Neuron (in vitro differentiated cells): ENCODE results near the gene DOCK11.
"Not testable (repeated sequence)": the region's sequence is repeated elsewhere in the genome, so short reads cannot be mapped to it uniquely, and the experiment has no call there.

Source experiments
- H2AFZ ChIP-seq: one replicate; pipeline ENCODE4 v1.6.1; 2013; ENCODE audit warnings: low read depth, mild to moderate bottlenecking, inconsistent platforms, low read length, moderate library complexity
- H3K27me3 ChIP-seq: one replicate; pipeline ENCODE4 v1.6.1; 2013; ENCODE audit warnings: low read length; ENCODE audit not compliant: insufficient read depth
- H3K36me3 ChIP-seq: one replicate; pipeline ENCODE4 v1.6.1; 2013; ENCODE audit warnings: low read length; ENCODE audit not compliant: insufficient read depth
- H3K4me1 ChIP-seq: one replicate; pipeline ENCODE4 v1.6.1; 2013; ENCODE audit warnings: low read length; ENCODE audit not compliant: insufficient read depth
- H3K4me3 ChIP-seq: 2 replicates; pipeline ENCODE4 v1.5.1; 2013; ENCODE audit warnings: mild to moderate bottlenecking, low read length, moderate library complexity
- H3K9me3 ChIP-seq: one replicate; pipeline ENCODE4 v1.6.1; 2013; ENCODE audit warnings: low read length

Gene DOCK11

GRCh38 chrX:118577041-118577440, 81.4 kb downstream of the DOCK11 start:
- H3K27me3 ChIP-seq, result no peaks in the 10 kb centered on the region
- no peaks in the 10 kb centered on the region for H3K9me3 ChIP-seq
- H3K4me1 ChIP-seq, result peaks cover 8% of the 10 kb centered on the region
- H3K4me3 ChIP-seq, result no peak overlapping the region
- peaks cover 2% of the 10 kb centered on the region for H3K36me3 ChIP-seq
- H2AFZ ChIP-seq, result no peak overlapping the region

- peaks cover 7% of the 10 kb centered on the region for H3K4me1 ChIP-seq
- no peak overlapping the region for H3K4me3 ChIP-seq
- no peak overlapping the region for H2AFZ ChIP-seq
- no peaks in the 10 kb centered on the region for H3K9me3 ChIP-seq
- H3K27me3 ChIP-seq, result no peaks in the 10 kb centered on the region
- no peaks in the 10 kb centered on the region for H3K36me3 ChIP-seq
These were observed 83.8 kb downstream of the DOCK11 start for GRCh38 chrX:118579417-118579816.

- H3K36me3 ChIP-seq, H2AFZ ChIP-seq, H3K4me1 ChIP-seq, H3K27me3 ChIP-seq, H3K4me3 ChIP-seq, H3K9me3 ChIP-seq: not testable (repeated sequence)
These were observed 87.3 kb downstream of the DOCK11 start for GRCh38 chrX:118582926-118583325.

DNA sequence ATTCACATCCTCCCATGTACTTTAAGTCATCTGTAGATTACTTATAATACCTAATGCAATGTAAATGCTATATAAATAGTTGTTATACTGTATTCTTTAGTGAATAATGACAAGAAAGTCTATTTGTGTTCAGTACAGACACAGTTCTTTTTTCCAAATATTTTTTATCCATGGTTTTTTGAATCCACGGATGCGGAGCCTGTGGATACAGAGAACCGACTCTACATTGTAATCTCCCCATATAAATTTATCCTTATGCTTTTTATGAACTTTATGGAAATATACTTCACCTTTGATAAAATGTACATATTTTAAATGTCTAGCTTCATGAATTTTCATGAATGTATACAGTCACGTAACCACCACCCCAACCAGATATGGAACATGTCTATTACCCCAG, 88.2 kb downstream of the DOCK11 start:
- Histone ChIP-seq H3K36me3 (no peaks in the 10 kb centered on the region), H3K9me3 (no peaks in the 10 kb centered on the region), H3K4me1 (no peaks in the 10 kb centered on the region), H3K27me3 (no peaks in the 10 kb centered on the region), H3K4me3 (no peak overlapping the region), H2AFZ (no peak overlapping the region)

- H3K36me3 ChIP-seq, result no peaks in the 10 kb centered on the region
- H3K9me3 ChIP-seq, result no peaks in the 10 kb centered on the region
- H3K4me3 ChIP-seq, result no peak overlapping the region
- no peaks in the 10 kb centered on the region for H3K4me1 ChIP-seq
- H2AFZ ChIP-seq, result no peak overlapping the region
- no peaks in the 10 kb centered on the region for H3K27me3 ChIP-seq
These were observed 89.7 kb downstream of the DOCK11 start for GRCh38 chrX:118585296-118585695.

DNA sequence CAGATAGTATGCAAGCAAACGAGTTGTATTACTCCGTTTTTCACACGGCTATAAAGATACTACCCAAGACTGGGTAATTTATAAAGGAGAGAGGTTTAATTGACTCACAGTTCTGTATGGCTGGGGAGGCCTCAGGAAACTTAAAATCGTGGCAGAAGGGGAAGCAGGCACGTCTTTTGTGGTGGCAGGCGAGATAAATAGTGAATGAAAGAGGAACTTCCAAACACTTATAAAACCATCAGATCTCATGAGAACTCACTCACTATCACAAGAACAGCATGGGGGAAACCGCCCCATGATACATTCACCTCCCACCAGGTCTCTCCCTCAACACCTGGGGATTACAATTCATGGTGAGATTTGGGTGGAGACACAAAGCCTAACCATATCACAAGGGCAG, 90.6 kb downstream of the DOCK11 start:
- H3K4me1 ChIP-seq, H3K36me3 ChIP-seq, H3K4me3 ChIP-seq, H2AFZ ChIP-seq, H3K27me3 ChIP-seq, H3K9me3 ChIP-seq: not testable (repeated sequence)

DNA sequence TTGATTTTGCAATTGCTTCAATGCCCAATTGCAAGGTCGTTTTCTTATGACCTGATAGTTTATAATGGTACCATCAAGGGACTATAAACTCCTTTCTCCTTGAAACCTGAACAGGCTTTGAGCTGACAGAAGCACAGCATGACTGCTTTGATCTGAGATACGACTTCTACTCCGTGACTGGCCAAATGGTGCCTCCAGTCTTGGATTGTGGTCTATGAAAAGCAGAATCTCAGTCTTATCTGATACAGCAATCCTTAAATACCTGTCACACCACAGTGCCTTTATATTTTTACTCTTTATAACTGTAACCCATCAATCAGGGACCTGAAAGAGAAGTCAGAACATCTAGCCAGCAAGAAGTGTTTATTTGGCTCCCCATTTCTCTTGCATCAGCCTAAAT, 93.1 kb downstream of the DOCK11 start:
- no peaks in the 10 kb centered on the region for H3K4me1 ChIP-seq
- no peak overlapping the region for H3K4me3 ChIP-seq
- H2AFZ ChIP-seq, result no peak overlapping the region
- no peaks in the 10 kb centered on the region for H3K9me3 ChIP-seq
- no peaks in the 10 kb centered on the region for H3K27me3 ChIP-seq
- H3K36me3 ChIP-seq, result no peaks in the 10 kb centered on the region

DNA sequence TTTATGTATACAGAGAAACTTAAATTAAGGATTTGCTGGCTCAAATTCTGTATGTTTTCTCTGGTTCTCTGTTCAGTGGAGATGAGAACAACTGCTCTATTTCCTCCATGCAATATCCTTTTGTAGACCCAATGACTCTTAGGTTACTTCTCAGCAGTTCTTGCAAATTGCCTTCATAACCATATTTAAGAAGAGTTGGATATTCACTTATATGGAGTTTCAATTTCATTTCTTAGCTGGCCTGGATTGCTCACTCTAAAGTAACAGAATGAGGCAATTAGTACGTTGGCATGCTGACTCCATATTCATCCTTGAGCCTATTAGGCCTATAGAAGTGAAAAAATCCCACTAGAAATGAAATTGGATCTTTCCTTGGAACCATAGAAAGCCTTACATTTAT, 93.6 kb downstream of the DOCK11 start:
- Histone ChIP-seq H3K4me3 (no peak overlapping the region), H3K9me3 (no peaks in the 10 kb centered on the region), H3K27me3 (no peaks in the 10 kb centered on the region), H3K4me1 (no peaks in the 10 kb centered on the region), H2AFZ (no peak overlapping the region), H3K36me3 (no peaks in the 10 kb centered on the region)

DNA sequence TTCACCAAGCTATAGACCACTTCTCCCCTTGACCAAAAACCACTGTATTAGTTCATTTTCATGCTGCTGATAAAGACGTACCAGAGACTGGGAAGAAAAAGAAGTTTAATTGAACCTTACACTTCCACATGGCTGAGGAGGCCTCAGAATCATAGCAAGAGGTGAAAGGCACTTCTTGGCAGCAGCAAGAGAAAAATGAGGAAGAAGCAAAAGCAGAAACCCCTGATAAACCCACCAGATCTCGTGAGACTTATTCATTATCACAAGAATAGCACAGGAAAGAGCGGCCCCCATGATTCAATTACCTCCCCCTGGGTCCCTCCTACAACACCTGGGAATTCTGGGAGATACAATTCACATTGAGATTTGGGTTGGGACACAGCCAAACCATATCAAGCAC, 97.8 kb downstream of the DOCK11 start:
- Histone ChIP-seq H3K4me3 (no peak overlapping the region), H3K27me3 (no peaks in the 10 kb centered on the region), H3K4me1 (no peaks in the 10 kb centered on the region), H3K9me3 (no peaks in the 10 kb centered on the region), H2AFZ (no peak overlapping the region), H3K36me3 (no peaks in the 10 kb centered on the region)

- H3K27me3 ChIP-seq, result no peaks in the 10 kb centered on the region
- H3K9me3 ChIP-seq, result no peaks in the 10 kb centered on the region
- no peak overlapping the region for H3K4me3 ChIP-seq
- H3K36me3 ChIP-seq, result no peaks in the 10 kb centered on the region
- H3K4me1 ChIP-seq, result no peaks in the 10 kb centered on the region
- no peak overlapping the region for H2AFZ ChIP-seq
These were observed 99.2 kb downstream of the DOCK11 start for GRCh38 chrX:118594697-118595420.

GRCh38 chrX:118595501-118596042, 100.0 kb downstream of the DOCK11 start:
- Histone ChIP-seq H3K9me3 (no peaks in the 10 kb centered on the region), H3K4me3 (no peak overlapping the region), H3K4me1 (no peaks in the 10 kb centered on the region), H2AFZ (no peak overlapping the region), H3K36me3 (no peaks in the 10 kb centered on the region), H3K27me3 (no peaks in the 10 kb centered on the region)

DNA sequence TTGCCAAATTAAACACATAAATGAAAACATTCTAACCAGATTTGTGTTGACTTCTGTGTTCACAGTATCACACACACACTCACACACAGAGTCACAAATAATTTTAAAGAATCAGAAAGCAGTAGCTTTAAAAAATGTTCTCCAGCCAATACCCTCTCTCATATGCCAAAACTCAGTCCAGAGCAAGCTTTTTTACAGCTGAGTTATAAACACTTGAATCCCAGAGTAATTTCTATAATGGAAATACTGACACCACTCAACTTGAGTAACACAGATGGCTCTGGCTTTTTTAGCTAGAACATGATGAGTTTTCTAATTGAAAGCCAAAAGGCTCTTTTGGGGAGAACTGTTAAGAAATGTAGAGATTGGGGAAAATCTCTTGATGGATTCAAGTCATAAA, 100.8 kb downstream of the DOCK11 start:
- no peaks in the 10 kb centered on the region for H3K27me3 ChIP-seq
- H3K4me1 ChIP-seq, result no peaks in the 10 kb centered on the region
- H3K4me3 ChIP-seq, result no peak overlapping the region
- no peaks in the 10 kb centered on the region for H3K9me3 ChIP-seq
- no peaks in the 10 kb centered on the region for H3K36me3 ChIP-seq
- no peak overlapping the region for H2AFZ ChIP-seq

GRCh38 chrX:118603981-118604380, 108.4 kb downstream of the DOCK11 start:
- peak overlapping the region; percentile 6 for H2AFZ ChIP-seq

DNA sequence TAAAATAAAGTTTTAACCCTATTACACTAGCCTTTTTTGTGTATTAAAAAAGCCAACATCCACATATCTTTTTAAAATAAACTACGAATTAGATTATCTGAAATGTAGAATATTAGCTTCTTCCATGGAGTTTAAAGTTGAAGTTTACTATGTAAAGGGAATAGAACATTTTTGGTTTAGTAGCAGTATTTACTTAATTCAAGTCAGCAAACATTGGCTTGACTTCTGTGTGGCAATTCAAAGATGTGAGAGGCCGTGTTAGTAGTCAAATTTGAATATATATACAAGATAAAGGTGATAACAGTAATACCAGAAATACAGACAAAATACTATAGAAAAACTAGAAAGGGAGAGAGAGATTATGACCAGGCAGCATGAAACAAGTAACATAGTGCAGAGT, 116.7 kb downstream of the DOCK11 start:
- H3K9me3 ChIP-seq, result no peaks in the 10 kb centered on the region
- no peaks in the 10 kb centered on the region for H3K36me3 ChIP-seq
- no peaks in the 10 kb centered on the region for H3K27me3 ChIP-seq
- H3K4me1 ChIP-seq, result no peaks in the 10 kb centered on the region
- H3K4me3 ChIP-seq, result no peak overlapping the region
- H2AFZ ChIP-seq, result no peak overlapping the region

More at GRCh38 chrX:118603981-118604380, 108.4 kb downstream of the DOCK11 start:
- H3K9me3 ChIP-seq, result no peaks in the 10 kb centered on the region
- no peaks in the 10 kb centered on the region for H3K4me1 ChIP-seq
- no peaks in the 10 kb centered on the region for H3K27me3 ChIP-seq
- no peaks in the 10 kb centered on the region for H3K36me3 ChIP-seq
- no peak overlapping the region for H3K4me3 ChIP-seq
